Measurements from ENCODE around the gene PDE3A. TPM values are rescaled to one million over a fixed set of nuclear protein-coding genes. Genes with fewer than 3 reads are reported as not detected.

Gene PDE3A
- polyA plus RNA-seq, 3 donors: 0.10 TPM; not detected in 2

DNA sequence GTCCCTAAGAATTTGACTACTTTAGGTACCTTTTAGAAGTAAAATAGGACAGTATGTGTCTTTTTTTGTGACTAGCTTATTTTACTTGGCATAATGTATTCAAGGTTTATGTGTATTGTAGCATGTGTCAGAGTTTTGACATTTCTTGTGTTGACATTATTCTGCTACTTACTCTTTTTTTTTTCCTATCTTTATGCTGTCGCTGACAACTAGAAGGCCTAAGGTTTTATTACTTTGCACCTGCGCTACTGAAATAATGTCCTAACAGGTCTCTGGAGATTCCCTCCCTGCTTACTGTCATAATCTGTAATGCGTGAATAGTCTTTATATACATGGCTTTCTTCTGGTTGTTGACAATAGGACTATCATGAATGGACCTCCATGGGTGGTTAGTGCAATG lies 43.0 kb downstream of the PDE3A start:
- Histone ChIP-seq H3K27ac (ENCODE audit: low read depth in 1 of 2, low read length in 2 of 2) (no peak overlapping the region), H3K27me3 (ENCODE audit: control insufficient read depth in 2 of 2, insufficient read depth in 2 of 2, low read length in 2 of 2) (no peaks in the 10 kb centered on the region), H3K4me1 (ENCODE audit: control insufficient read depth in 1 of 2, insufficient read depth in 2 of 2, low read length in 2 of 2) (no peaks in the 10 kb centered on the region), H3K4me3 (replicated peaks in 1 of 3; ENCODE audit: low read depth in 2 of 3, low read length in 3 of 3) (no peak overlapping the region), H3K36me3 (replicated peaks in 1 of 2; ENCODE audit: control insufficient read depth in 1 of 2, insufficient read depth in 2 of 2, low read length in 2 of 2) (no peaks in the 10 kb centered on the region), H3K9me3 (replicated peaks in 1 of 2; ENCODE audit: control insufficient read depth in 1 of 2, insufficient read depth in 1 of 2, low read length in 2 of 2) (no peaks in the 10 kb centered on the region), H2AFZ (ENCODE audit: insufficient read depth, low read depth, low read length, poor library complexity, severe bottlenecking) (no peak overlapping the region), H3K79me2 (ENCODE audit: insufficient read depth, low read length) (no peaks in the 10 kb centered on the region), H3K4me2 (replicated peaks; ENCODE audit: extremely low read depth, low read length, poor library complexity, severe bottlenecking) (no peak overlapping the region), H4K20me1 (ENCODE audit: insufficient read depth, low read length) (no peaks in the 10 kb centered on the region), H3K9ac (ENCODE audit: insufficient read depth, low read length, poor library complexity, severe bottlenecking) (no peak overlapping the region)
- Mint-ChIP-seq H3K9me3 (no peaks in the 10 kb centered on the region), H3K27ac (no peak overlapping the region), H3K4me1 (peaks cover 2% of the 10 kb centered on the region), H3K4me3 (no peak overlapping the region), H3K27me3 (ENCODE audit: low read depth in 3 of 3) (peaks cover 0 to 2% (median 2%) of the 10 kb centered on the region in 3 donors), H3K36me3 (no peaks in the 10 kb centered on the region)
- no CpG with 5 or more reads among the region's 3 CpGs for WGBS (ENCODE audit: insufficient coverage)
- TF ChIP-seq, protein P1, sequence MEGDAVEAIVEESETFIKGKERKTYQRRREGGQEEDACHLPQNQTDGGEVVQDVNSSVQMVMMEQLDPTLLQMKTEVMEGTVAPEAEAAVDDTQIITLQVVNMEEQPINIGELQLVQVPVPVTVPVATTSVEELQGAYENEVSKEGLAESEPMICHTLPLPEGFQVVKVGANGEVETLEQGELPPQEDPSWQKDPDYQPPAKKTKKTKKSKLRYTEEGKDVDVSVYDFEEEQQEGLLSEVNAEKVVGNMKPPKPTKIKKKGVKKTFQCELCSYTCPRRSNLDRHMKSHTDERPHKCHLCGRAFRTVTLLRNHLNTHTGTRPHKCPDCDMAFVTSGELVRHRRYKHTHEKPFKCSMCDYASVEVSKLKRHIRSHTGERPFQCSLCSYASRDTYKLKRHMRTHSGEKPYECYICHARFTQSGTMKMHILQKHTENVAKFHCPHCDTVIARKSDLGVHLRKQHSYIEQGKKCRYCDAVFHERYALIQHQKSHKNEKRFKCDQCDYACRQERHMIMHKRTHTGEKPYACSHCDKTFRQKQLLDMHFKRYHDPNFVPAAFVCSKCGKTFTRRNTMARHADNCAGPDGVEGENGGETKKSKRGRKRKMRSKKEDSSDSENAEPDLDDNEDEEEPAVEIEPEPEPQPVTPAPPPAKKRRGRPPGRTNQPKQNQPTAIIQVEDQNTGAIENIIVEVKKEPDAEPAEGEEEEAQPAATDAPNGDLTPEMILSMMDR (IDR thresholded peaks at IDR 0.05): no peak
- DNase-seq: no peak
- intact Hi-C loops (cut with micrococcal nuclease): no loop called here

DNA sequence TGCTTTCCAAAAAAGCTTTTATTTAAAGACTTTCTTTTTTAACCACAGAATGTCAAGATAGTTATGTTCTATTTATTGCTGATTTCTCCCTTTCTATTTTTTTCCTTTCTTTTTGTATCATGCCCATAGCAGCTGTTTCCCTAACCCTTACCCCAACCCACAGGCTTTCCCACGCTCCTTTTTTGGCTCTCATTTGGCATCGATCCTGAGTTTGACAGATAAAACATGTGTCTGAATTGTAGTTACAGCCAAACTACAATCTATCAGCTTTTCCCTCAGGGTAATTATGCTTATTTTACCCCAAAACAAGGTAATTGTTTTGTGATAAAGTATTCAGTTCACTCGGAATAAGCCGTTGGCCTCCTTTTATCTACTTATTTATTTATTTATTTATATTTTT lies 46.7 kb downstream of the PDE3A start:
- peak overlapping the region; percentile 8 for H2AFZ ChIP-seq (ENCODE audit: insufficient read depth, low read depth, low read length, poor library complexity, severe bottlenecking)
- TF ChIP-seq, protein P1 (IDR thresholded peaks at IDR 0.05): no peak
- WGBS (ENCODE audit: insufficient coverage): no CpG with 5 or more reads among the region's 4 CpGs

More for the DNA sequence above, 46.7 kb downstream of the PDE3A start:
- H3K27me3 Mint-ChIP-seq (ENCODE audit: low read depth in 3 of 3): peaks cover 0 to 2% (median 0%) of the 10 kb centered on the region in 3 donors
- intact Hi-C loops (cut with micrococcal nuclease): no loop called here
- H3K79me2 ChIP-seq (ENCODE audit: insufficient read depth, low read length): no peaks in the 10 kb centered on the region
- H3K4me1 ChIP-seq (ENCODE audit: control insufficient read depth in 1 of 2, insufficient read depth in 2 of 2, low read length in 2 of 2): no peaks in the 10 kb centered on the region
- DNase-seq: no peak
- H3K27ac ChIP-seq (ENCODE audit: low read depth in 1 of 2, low read length in 2 of 2): no peak overlapping the region
- no peaks in the 10 kb centered on the region for H3K9me3 Mint-ChIP-seq
- H3K27me3 ChIP-seq (ENCODE audit: control insufficient read depth in 2 of 2, insufficient read depth in 2 of 2, low read length in 2 of 2): no peaks in the 10 kb centered on the region
- H3K4me2 ChIP-seq (replicated peaks; ENCODE audit: extremely low read depth, low read length, poor library complexity, severe bottlenecking): no peak overlapping the region
- no peaks in the 10 kb centered on the region for H4K20me1 ChIP-seq (ENCODE audit: insufficient read depth, low read length)
- H3K9me3 ChIP-seq (replicated peaks in 1 of 2; ENCODE audit: control insufficient read depth in 1 of 2, insufficient read depth in 1 of 2, low read length in 2 of 2): no peaks in the 10 kb centered on the region
- H3K4me1 Mint-ChIP-seq: peaks cover 2% of the 10 kb centered on the region
- no peak overlapping the region for H3K9ac ChIP-seq (ENCODE audit: insufficient read depth, low read length, poor library complexity, severe bottlenecking)
- H3K4me3 ChIP-seq (replicated peaks in 1 of 3; ENCODE audit: low read depth in 2 of 3, low read length in 3 of 3): no peak overlapping the region
- H3K36me3 ChIP-seq (replicated peaks in 1 of 2; ENCODE audit: control insufficient read depth in 1 of 2, insufficient read depth in 2 of 2, low read length in 2 of 2): no peaks in the 10 kb centered on the region
- H3K4me3 Mint-ChIP-seq: no peak overlapping the region
- H3K27ac Mint-ChIP-seq: no peak overlapping the region
- H3K36me3 Mint-ChIP-seq: no peaks in the 10 kb centered on the region

Measured in CD14-positive monocyte (primary cell).